ENCODE measurements around the gene SLC41A1. TPM values are rescaled to one million over a fixed set of nuclear protein-coding genes. Genes with fewer than 3 reads are reported as not detected.
A peak's percentile ranks its signal among the peaks of the same experiment; 100 is the strongest.

Gene SLC41A1
- total RNA-seq, 2 donors from 2014 or later, result 4.8 to 8.1 TPM

GRCh38 chr1:205754857-205755256 is 58.1 kb downstream of the SLC41A1 start:
- Histone ChIP-seq H3K9ac (ENCODE audit: low read depth in 2 of 2, low read length in 2 of 2) (no peak overlapping the region), H3K9me3 (no peaks in the 10 kb centered on the region), H3K27ac (no peak overlapping the region), H3K4me3 (no peak overlapping the region), H3K27me3 (no peaks in the 10 kb centered on the region), H3K4me1 (no peaks in the 10 kb centered on the region), H3K36me3 (no peaks in the 10 kb centered on the region)
- intact Hi-C loops (cut with DNase I), result no loop called here
- DNase-seq, result no peak
- TF ChIP-seq CTCF (IDR thresholded peaks at IDR 0.05), result no peak

GRCh38 chr1:205751036-205751651 is 61.9 kb downstream of the SLC41A1 start:
- intact Hi-C loops (cut with DNase I), result no loop called here
- Histone ChIP-seq H3K4me1 (peaks cover 7% of the 10 kb centered on the region), H3K9ac (ENCODE audit: low read depth in 2 of 2, low read length in 2 of 2) (no peak overlapping the region), H3K36me3 (no peaks in the 10 kb centered on the region), H3K9me3 (no peaks in the 10 kb centered on the region), H3K27me3 (no peaks in the 10 kb centered on the region), H3K27ac (no peak overlapping the region), H3K4me3 (no peak overlapping the region)
- no peak for DNase-seq
- no peak for TF ChIP-seq CTCF (IDR thresholded peaks at IDR 0.05)

- Histone ChIP-seq H3K4me1 (peaks cover 7% of the 10 kb centered on the region), H3K4me3 (peak within 1 kb of the TSS; percentile 64), H3K9me3 (no peaks in the 10 kb centered on the region), H3K27ac (peak within 1 kb of the TSS; percentile 89), H3K9ac (ENCODE audit: low read depth in 2 of 2, low read length in 2 of 2) (peak within 1 kb of the TSS; percentile 82 to 85), H3K36me3 (no peaks in the 10 kb centered on the region), H3K27me3 (no peaks in the 10 kb centered on the region)
- peak; percentile 98 for DNase-seq
- no peak for TF ChIP-seq CTCF (IDR thresholded peaks at IDR 0.05)
- intact Hi-C loops (cut with DNase I), result no loop called here
These were observed 62.6 kb downstream of the SLC41A1 start, which contains the start of gene NUCKS1 for GRCh38 chr1:205750138-205751035. TSS of gene NUCKS1 (minus strand) at chr1:205750182. CDS start at chr1:205749973, 209 bp downstream.

- H3K36me3 ChIP-seq, result no peaks in the 10 kb centered on the region
- H3K27ac ChIP-seq, result peak overlapping the region; percentile 89
- H3K27me3 ChIP-seq, result no peaks in the 10 kb centered on the region
- peak overlapping the region; percentile 82 to 85 for H3K9ac ChIP-seq (ENCODE audit: low read depth in 2 of 2, low read length in 2 of 2)
- peaks cover 7% of the 10 kb centered on the region for H3K4me1 ChIP-seq
- TF ChIP-seq CTCF (IDR thresholded peaks at IDR 0.05), result no peak
- H3K4me3 ChIP-seq, result peak overlapping the region; percentile 64
- no peaks in the 10 kb centered on the region for H3K9me3 ChIP-seq
- intact Hi-C loops (cut with DNase I), result no loop called here
- peak; percentile 96 for DNase-seq
These were observed 63.5 kb downstream of the SLC41A1 start for GRCh38 chr1:205749234-205750137.

All from colonic mucosa (tissue), 4 donors.